Liver (tissue), 9 donors: ENCODE data around the gene ZNF785. TPM values are rescaled to one million over a fixed set of nuclear protein-coding genes. Genes with fewer than 3 reads are reported as not detected.
"Not testable (repeated sequence)": the region's sequence is repeated elsewhere in the genome, so short reads cannot be mapped to it uniquely, and the experiment has no call there.

Experiments
- DNase-seq: peaks from one replicate; pipeline ENCODE4 v3.0.0-alpha.2; 2017; ENCODE audit warnings: low spot score
- H3K27ac ChIP-seq, 2 donors: one replicate each; pipeline ENCODE4 v1.7.0; 2013; ENCODE audit warnings: inconsistent platforms in 2 of 2, low read length in 2 of 2, control low read depth in 1 of 2, low read depth in 1 of 2, mild to moderate bottlenecking in 1 of 2
- H3K27me3 ChIP-seq, 4 donors: one replicate each; pipeline versions ENCODE4 v1.6.1 to v1.7.0; 2013; ENCODE audit warnings: low read length in 3 of 4, inconsistent platforms in 1 of 4, mild to moderate bottlenecking in 1 of 4, moderate library complexity in 1 of 4; ENCODE audit not compliant: control insufficient read depth in 4 of 4, insufficient read depth in 4 of 4
- H3K36me3 ChIP-seq, 4 donors: one replicate each; pipeline versions ENCODE4 v1.6.1 to v1.7.0; 2013; ENCODE audit warnings: low read length in 3 of 4, mild to moderate bottlenecking in 3 of 4, low read depth in 1 of 4, moderate library complexity in 1 of 4; ENCODE audit not compliant: control insufficient read depth in 4 of 4, insufficient read depth in 3 of 4
- H3K4me1 ChIP-seq, 4 donors: one replicate each; pipeline versions ENCODE4 v1.6.1 to v1.7.0; 2013; ENCODE audit warnings: low read length in 3 of 4, mild to moderate bottlenecking in 3 of 4, moderate library complexity in 1 of 4; ENCODE audit not compliant: control insufficient read depth in 4 of 4, insufficient read depth in 4 of 4
- H3K4me3 ChIP-seq, 3 donors: one replicate each; pipeline versions ENCODE4 v1.6.1 to v1.7.0; 2013; ENCODE audit warnings: low read length in 3 of 3, control low read depth in 1 of 3, low read depth in 1 of 3, mild to moderate bottlenecking in 1 of 3
- H3K9ac ChIP-seq, 2 donors: one replicate each; pipeline ENCODE4 v1.7.0; 2013; ENCODE audit warnings: low read length in 2 of 2, mild to moderate bottlenecking in 2 of 2, moderate library complexity in 2 of 2, control low read depth in 1 of 2, low read depth in 1 of 2
- H3K9me3 ChIP-seq, 4 donors: one replicate each; pipeline versions ENCODE4 v1.6.1 to v1.7.0; 2013; ENCODE audit warnings: low read length in 3 of 4; ENCODE audit not compliant: control insufficient read depth in 4 of 4
- EGR1 ChIP-seq, 2 donors: IDR thresholded peaks; 2 replicates each; pipeline ENCODE4 v1.6.1; 2016 to 2018; ENCODE audit warnings: antibody characterized with exemption in 2 of 2, low read depth in 2 of 2
- FOXA1 ChIP-seq: IDR thresholded peaks from 2 replicates; pipeline ENCODE4 v1.6.1; 2016; ENCODE audit warnings: antibody characterized with exemption
- FOXA2 ChIP-seq: IDR thresholded peaks from 2 replicates; pipeline ENCODE4 v1.6.1; 2016; ENCODE audit warnings: antibody characterized with exemption
- HNF4A ChIP-seq, 2 donors: conservative IDR thresholded peaks; 2 replicates each; pipeline ENCODE4 v1.6.1; 2016; ENCODE audit warnings: antibody characterized with exemption in 2 of 2, mild to moderate bottlenecking in 2 of 2
- HNF4G ChIP-seq: IDR thresholded peaks from 2 replicates; pipeline ENCODE4 v1.6.1; 2016; ENCODE audit warnings: antibody characterized with exemption
- NR2F2 ChIP-seq: IDR thresholded peaks from 2 replicates; pipeline ENCODE4 v1.6.1; 2016; ENCODE audit warnings: antibody characterized with exemption
- RAD21 ChIP-seq, 2 donors: IDR thresholded peaks; 2 replicates each; pipeline ENCODE4 v1.6.1; 2016; ENCODE audit warnings: antibody characterized with exemption in 2 of 2, mild to moderate bottlenecking in 2 of 2
- YY1 ChIP-seq: IDR thresholded peaks from 2 replicates; pipeline ENCODE4 v1.6.1; 2016; ENCODE audit warnings: antibody characterized with exemption, mild to moderate bottlenecking
- WGBS: extraction: QIAGEN DNeasy Blood & Tissue Kit; methylation state at CpG from one replicate; pipeline ENCODE4 v1.1.7; 2013; 5-methylcytosine and 5-hydroxymethylcytosine counted together
- polyA plus RNA-seq, 2 donors: library from polyadenylated mRNA; stranded (reverse) in 1 of 2; unstranded in 1 of 2; fragments of 200-250 nt in 1 of 2; fragments of >200 nt in 1 of 2; fragmentation: Nextera tagmentation in 1 of 2; extraction: Ambion mirVana in 1 of 2; gene quantifications; one replicate each; pipeline versions ENCODE4 v1.2.1 to v1.2.3, GENCODE V29; 2013 to 2015
- total RNA-seq, 2 donors: library from RNA; depleted of rRNA; stranded (reverse); fragments of >200 nt; gene quantifications; one replicate each; pipeline ENCODE4 v1.2.3, GENCODE V29; 2014
- donor health status: healthy.
- donor health status: healthy.
- donor health status: healthy.
- donor health status: healthy.
- donor health status: healthy.

The ZNF785 gene
- total and polyA plus RNA-seq, 4 donors, result 1.8 to 5.9 (median 3.3) TPM

DNA sequence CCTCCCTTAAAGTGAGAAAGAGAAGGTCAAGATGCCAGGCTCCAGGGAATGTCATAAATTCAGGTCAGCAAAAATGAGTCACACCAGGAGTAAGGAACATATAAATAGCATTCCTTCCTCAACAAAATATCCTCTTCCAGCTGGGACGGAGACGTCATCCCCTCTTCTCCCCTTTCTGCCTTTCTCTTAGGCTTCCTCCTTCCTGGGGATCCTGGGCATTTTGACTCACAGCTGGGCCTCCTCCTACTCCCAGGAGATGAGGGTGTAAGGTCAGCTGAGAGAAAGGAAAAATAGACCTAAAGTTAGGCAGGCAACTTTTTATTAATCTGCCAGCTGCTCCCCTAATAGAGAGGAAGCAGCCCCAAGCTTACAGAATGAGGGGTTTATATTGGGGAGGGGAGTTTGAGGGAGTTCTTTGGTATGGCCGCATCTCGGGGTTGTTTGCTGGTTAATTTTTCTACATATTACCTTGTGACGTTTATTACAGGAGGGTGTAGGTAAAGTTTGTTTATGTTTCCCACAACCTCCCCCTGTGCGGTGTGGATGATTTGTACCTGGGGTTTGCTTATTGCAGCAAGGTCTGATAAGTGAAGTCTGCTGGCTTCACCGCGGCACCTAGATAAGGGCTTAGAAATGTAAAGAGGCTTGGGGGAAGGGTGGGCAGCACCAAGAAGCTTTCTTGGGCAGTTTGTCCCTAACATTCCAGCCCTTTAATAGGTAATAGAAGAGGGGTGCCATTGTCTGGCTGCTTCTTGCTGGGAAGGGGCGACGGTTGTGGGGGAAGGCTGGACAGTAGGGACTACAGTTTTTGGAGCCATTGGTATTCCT, 43.8 kb downstream of the ZNF785 start:
- Histone ChIP-seq H3K27ac (no peak overlapping the region), H3K9ac (no peak overlapping the region), H3K36me3 (no peaks in the 10 kb centered on the region), H3K9me3 (no peaks in the 10 kb centered on the region), H3K27me3 (no peaks in the 10 kb centered on the region), H3K4me1 (no peaks in the 10 kb centered on the region), H3K4me3 (no peak overlapping the region)
- no peak for TF ChIP-seq FOXA1
- no peak for TF ChIP-seq HNF4A (conservative IDR thresholded peaks at IDR 0.05)
- TF ChIP-seq HNF4G, result no peak
- no peak for TF ChIP-seq FOXA2
- no peak for TF ChIP-seq EGR1 (IDR thresholded peaks at IDR 0.05; ENCODE audit: low read depth in 2 of 2)
- no peak for TF ChIP-seq NR2F2
- TF ChIP-seq YY1, result no peak
- DNase-seq, result peak; percentile 50
- WGBS, result 78% methylated on average over 10 of the region's 10 CpGs

DNA sequence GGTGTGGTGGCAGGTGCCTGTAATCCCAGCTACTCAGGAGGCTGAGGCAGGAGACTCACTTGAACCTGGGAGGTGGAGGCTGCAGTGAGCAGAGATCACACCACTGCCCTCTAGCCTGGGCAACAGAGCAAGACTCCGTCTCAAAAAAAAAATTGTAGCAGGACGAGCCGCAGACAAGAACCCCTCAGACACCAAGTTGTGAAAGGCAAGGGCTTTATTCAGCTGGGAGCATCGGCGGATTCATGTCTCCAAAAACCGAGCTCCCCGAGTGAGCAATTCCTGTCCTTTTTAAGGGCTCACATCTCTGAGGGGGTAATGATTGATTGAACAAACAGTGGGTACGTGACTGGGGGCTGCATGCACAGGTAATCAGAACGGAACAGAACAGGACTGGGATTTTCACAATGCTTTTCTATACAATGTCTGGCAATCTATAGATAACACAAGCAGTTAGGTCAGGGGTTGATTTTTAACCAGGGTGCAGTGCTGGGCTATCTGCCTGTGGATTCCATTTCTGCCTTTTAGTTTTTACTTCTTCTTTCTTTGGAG, 44.5 kb downstream of the ZNF785 start:
- not testable (repeated sequence) for H3K9me3 ChIP-seq, H3K36me3 ChIP-seq, H3K4me3 ChIP-seq, H3K4me1 ChIP-seq, H3K27me3 ChIP-seq, H3K9ac ChIP-seq, H3K27ac ChIP-seq, DNase-seq
- WGBS, result 69% methylated on average over 9 of the region's 9 CpGs

DNA sequence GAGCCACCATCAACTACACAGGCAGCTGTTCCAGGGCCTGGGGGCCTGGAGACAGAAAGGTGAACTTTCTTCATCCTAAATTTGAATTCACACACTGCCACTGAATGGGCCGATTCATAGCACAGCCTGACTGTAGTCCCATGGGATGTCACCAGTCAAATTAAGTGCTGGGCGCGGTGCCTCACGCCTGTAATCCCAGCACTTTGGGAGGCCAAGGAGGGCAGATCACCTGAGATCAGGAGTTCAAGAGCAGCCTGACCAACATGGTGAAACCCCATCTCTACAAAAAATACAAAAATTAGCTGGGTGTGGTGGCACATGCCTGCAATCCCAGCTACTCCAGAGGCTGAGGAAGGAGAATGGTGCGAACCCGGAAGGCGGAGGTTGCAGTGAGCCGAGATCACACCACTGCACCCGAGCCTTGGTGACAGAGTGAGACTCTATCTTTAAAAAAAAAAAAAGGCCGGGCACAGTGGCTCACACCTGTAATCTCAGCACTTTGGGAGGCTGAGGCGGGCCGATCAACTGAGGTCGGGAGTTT, 45.4 kb downstream of the ZNF785 start:
- not testable (repeated sequence) for H3K9ac ChIP-seq, H3K27me3 ChIP-seq, H3K4me3 ChIP-seq, H3K27ac ChIP-seq, H3K9me3 ChIP-seq, H3K36me3 ChIP-seq, DNase-seq
- WGBS, result 91% methylated on average over 13 of the region's 13 CpGs
- H3K4me1 ChIP-seq, result peaks cover 0 to 13% (median 5%) of the 10 kb centered on the region in 4 donors

DNA sequence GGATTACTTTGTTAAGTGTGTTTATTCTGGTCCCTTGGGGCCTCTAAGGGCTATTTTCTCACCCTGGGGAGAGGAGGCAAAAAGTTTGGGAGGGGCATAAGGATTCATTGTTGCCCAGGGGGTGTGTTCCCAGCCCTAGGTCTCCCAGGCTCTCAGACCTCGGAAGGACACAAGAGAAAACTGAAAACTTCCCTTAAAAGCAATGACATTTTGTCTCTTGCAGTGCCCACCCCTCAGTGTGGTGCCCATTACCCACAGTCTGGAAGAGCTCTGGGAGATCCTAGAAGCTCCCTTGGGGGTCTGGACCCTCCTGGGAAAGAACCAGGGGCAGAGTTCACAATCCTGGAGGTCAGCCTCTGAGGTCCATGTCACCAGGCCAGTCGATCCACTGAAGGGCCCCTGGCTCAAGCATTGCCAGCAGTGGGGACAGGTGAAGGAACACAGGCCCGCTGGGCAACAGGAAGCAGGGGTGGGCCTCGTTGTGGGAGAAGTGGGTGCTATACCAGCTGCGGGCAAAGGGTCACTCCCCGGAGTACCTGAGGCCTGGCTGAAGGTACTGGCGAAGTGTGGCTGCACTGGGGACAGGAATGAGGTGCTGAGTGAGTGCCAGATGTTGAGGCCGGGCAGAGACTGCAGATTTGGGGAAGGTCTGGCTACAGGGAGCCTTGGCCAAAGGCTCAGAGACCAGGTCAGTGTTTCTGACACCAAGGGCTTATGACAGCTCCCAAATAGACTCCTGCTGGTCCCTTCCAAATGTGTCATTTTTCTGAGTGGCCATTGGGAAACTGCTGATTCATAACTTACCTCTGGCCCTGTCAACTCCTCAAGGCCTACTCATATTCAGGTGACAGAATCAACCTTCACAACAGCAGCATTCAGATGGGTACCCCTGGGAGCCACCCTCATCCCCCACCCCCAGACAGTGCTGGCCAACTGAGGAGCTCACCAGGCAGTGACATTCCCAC, 46.2 kb downstream of the ZNF785 start:
- no peak overlapping the region for H3K9ac ChIP-seq
- 82% methylated on average over 8 of the region's 8 CpGs for WGBS
- no peak for DNase-seq
- no peaks in the 10 kb centered on the region for H3K9me3 ChIP-seq
- TF ChIP-seq RAD21 (IDR thresholded peaks at IDR 0.05) (no peak), FOXA2 (no peak)
- H3K36me3 ChIP-seq, result no peaks in the 10 kb centered on the region
- H3K4me3 ChIP-seq, result no peak overlapping the region
- no peak overlapping the region for H3K27ac ChIP-seq
- no peaks in the 10 kb centered on the region for H3K27me3 ChIP-seq
- H3K4me1 ChIP-seq, result peaks cover 0 to 13% (median 5%) of the 10 kb centered on the region in 4 donors

DNA sequence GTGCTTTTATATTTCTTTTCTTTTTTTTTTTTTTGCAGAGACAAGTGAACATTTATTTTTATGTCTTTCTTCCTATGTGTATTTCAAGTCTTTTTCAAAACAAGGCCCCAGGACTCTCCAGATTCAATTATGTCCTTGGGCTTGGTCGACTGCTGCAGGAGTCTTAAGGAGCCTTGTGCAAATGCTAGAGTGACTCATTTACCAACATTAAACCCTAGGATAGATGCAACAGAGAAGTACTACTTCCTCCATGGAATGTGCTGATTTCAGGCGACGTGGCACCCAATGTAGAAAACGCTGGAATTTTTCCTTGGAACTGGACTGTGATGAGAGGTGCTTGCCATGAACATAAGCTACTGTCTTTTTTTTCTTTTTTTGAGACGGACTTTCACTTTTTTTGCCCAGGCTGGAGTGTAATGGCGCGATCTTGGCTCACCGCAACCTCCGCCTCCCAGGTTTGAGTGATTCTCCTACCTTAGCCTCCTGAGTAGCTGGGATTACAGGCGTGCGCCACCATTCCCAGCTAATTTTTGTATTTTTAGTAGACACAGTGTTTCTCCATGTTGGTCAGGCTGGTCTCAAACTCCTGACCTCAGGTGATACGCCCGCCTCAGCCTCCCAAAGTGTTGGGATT, 49.0 kb downstream of the ZNF785 start:
- not testable (repeated sequence) for H3K36me3 ChIP-seq, H3K9me3 ChIP-seq, DNase-seq, H3K27me3 ChIP-seq, H3K27ac ChIP-seq, H3K4me3 ChIP-seq, H3K9ac ChIP-seq
- WGBS, result 95% methylated on average over 13 of the region's 13 CpGs
- peaks cover 3 to 27% (median 12%) of the 10 kb centered on the region in 4 donors for H3K4me1 ChIP-seq
